RCC 7860 (cell line): ENCODE results near the gene ZSWIM6.
A peak's percentile ranks its signal among the peaks of the same experiment; 100 is the strongest.
"Not testable (repeated sequence)": the region's sequence is repeated elsewhere in the genome, so short reads cannot be mapped to it uniquely, and the experiment has no call there.

Experiments
- DNase-seq: peaks from one replicate; pipeline ENCODE4 v3.0.0-alpha.2; 2015; ENCODE audit warnings: low spot score
- FAIRE-seq: peaks from 2 replicates; lab custom pipeline; 2012; peaks lifted over from hg19 to GRCh38; lab: Jason Lieb, UNC

ZSWIM6 gene

DNA sequence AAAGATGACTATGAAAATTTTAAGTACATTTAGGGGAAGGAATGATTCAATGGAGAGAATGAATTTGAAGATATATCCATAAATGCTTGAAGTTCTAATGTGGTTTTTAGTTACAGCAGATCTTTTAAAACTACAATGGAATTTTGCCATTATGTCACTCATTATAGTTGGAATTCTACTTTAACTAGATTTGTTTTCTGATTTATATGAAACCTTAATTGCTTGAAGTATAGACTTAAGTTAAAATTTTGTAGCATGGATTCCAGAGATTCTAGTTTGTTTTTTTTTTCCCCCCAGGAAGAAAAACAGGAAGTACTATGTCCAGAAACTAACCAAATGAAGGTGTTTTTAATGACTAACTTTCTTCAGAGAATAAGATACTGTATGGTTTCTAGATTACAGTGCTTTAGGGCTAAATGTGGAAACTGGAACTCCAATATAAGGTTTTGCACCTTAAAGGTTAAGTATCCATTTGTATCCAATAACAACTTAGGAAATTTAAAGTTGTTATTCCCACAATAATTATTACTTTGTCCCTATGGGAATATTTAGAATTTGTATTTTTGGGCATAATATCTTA is 70.3 kb downstream of the ZSWIM6 start:
- DNase-seq (no peak), FAIRE-seq (no peak)

GRCh38 chr5:61402970-61403900 is 71.2 kb downstream of the ZSWIM6 start:
- no peak for FAIRE-seq

GRCh38 chr5:61405511-61406295 is 73.6 kb downstream of the ZSWIM6 start:
- no peak for FAIRE-seq
- no peak for DNase-seq

More at GRCh38 chr5:61402970-61403900, 71.2 kb downstream of the ZSWIM6 start:
- no peak for DNase-seq

GRCh38 chr5:61406497-61406896 is 74.4 kb downstream of the ZSWIM6 start:
- DNase-seq, FAIRE-seq: not testable (repeated sequence)

DNA sequence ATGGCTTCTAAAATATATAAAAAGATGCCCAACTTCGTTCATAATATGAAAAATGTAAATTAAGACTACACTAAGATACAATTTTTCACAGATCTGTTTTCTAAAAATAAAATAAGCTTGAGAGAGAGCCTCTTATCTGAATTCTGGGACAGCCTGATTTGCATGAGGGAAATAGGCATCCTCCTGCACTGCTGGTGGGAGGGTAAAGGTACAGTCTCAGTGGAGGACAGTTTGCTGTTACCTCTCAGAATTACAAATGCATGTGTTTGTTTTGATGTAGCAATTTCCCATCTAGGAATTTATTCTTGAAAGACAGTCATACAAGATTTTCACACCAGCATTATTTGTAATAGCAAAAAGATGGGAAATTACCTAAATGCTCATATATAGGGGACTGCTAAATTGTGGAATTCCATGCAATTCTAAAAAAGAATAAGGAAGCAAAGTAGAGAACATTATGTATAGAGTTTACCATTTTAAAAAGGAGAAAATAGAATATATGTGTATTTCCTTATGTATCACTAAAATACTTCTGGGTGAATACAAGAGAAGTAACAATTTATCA is 75.7 kb downstream of the ZSWIM6 start:
- DNase-seq (no peak), FAIRE-seq (no peak)

DNA sequence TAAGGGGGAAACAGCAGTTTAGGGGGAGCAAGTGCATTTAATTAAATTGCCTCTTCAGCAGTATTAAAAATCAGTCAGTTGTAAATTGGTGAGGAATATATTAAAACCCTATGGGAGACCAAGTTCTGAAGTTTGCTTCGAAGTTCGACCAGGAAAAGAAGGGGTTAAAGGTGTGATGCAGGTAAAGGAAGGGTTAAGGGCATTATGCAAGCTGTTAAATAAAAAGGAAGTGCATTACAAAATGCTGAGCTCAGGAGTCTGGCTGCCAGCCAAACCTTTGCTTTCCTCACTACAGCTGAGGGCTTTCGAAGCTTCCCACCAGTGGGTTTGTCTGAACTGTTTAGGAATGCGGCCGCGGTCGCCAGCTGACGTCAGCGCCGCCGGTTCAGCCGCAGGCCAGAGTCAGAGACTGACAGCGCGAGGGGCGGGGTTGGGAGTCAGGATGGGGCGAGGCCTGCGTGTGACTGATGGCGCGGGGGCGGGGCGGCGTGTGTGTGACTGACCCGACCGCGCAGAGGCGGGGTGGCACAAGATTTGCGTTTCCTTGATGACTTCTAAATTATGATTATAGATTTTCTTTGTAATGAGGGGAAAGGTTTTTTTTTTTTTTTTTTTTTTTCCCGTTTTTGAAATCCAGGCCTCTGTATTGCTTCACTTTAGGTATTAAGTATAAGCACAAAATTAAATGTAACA is 76.6 kb downstream of the ZSWIM6 start:
- FAIRE-seq (peak; percentile 86), DNase-seq (peak; percentile 95)

DNA sequence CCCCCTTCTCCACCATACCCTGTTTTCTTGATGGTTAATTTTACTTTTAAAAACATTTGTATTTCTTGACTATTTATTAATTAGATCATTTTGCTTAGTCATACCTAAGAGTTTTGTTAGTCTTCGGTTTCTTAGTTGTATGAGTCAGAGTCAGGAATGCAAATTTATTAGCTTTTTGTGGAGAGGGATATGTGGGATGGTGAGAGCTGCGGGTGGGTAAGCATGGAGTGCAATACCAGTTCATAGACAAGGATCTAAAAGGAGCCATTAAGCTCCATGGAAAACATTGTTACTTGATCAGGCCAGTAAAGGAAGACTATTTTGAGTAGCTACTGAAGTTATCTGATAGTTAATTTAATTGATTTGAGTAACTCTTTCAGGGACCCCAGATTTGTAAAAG is 77.5 kb downstream of the ZSWIM6 start:
- FAIRE-seq = peak; percentile 84
- peak; percentile 76 for DNase-seq

- DNase-seq = no peak
- no peak for FAIRE-seq
Measured at GRCh38 chr5:61410811-61411210, 78.8 kb downstream of the ZSWIM6 start.

DNA sequence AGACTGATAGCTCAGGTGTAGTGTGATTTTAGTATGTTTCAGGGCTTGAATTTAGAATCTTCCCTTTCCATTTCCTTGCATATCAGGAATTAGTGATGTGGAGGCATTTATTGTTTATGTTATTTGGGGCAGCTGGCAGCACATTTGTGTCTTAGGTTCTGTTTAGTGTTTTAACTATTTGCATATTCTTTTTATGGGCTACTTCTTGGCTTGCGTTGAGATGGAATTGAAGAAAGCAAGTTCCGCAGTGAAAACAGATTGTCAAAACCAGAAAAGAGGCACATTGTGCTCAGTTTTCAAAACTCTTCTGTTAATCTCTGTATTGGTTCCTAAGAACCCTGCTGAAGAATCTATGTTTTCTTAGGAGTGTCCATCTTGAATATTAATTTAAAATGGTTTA is 80.3 kb downstream of the ZSWIM6 start:
- no peak for DNase-seq
- FAIRE-seq = no peak

DNA sequence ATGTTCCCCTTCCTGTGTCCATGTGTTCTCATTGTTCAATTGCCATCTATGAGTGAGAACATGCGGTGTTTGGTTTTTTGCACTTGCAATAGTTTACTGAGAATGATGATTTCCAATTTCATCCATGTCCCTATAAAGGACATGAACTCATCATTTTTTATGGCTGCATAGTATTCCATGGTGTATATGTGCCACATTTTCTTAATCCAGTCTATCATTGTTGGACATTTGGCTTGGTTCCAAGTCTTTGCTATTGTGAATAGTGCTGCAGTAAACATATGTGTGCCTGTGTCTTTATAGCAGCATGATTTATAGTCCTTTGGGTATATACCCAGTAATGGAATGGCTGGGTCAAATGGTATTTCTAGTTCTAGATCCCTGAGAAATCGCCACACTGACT is 81.1 kb downstream of the ZSWIM6 start:
- DNase-seq, FAIRE-seq: not testable (repeated sequence)

GRCh38 chr5:61414806-61415205 is 82.7 kb downstream of the ZSWIM6 start:
- DNase-seq (no peak), FAIRE-seq (no peak)

DNA sequence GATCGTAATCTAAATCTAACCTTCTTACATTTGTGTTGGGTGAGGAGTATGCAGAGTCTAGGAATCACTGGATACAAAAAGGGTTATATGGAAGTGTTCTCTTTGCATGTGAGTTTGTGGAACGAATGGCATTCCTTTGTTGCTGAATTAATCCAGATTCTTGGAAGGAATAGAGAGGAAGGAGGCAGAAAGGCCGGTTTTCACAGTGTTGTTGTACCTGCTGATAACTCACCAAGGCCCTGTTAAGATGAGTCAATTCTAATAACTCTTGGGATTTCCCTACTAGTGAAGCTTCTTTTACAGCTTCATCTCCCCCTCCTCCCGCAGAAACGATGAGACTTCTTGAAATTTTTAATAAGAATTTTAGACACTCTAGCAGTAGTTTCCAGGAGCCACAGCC is 84.0 kb downstream of the ZSWIM6 start:
- DNase-seq (no peak), FAIRE-seq (no peak)

GRCh38 chr5:61416420-61416819 is 84.4 kb downstream of the ZSWIM6 start:
- DNase-seq (no peak), FAIRE-seq (no peak)

GRCh38 chr5:61417340-61417739 is 85.3 kb downstream of the ZSWIM6 start:
- DNase-seq (no peak), FAIRE-seq (no peak)

GRCh38 chr5:61417851-61418250 is 85.8 kb downstream of the ZSWIM6 start:
- no peak for DNase-seq
- FAIRE-seq = no peak

GRCh38 chr5:61419106-61419505 is 87.0 kb downstream of the ZSWIM6 start:
- no peak for FAIRE-seq

DNA sequence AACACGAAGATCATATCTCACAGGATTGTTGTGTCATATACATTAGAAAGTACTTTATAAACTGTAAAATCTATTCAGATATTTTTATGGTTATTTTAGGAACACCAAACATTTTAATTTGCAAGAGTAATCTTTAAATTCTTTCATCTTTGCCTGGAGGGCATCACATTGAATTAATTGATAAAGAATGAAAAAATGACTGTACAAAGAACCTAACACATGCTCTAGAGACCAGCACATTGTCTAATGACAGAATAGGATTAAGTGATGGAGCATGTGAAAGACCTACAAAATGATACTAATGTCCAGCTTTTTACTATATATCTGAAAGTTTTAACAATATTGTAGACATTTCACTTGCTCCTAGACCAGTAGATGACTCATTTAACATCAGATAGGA is 88.0 kb downstream of the ZSWIM6 start:
- no peak for DNase-seq

More at GRCh38 chr5:61419106-61419505, 87.0 kb downstream of the ZSWIM6 start:
- no peak for DNase-seq

GRCh38 chr5:61421262-61421661 is 89.2 kb downstream of the ZSWIM6 start:
- FAIRE-seq, DNase-seq: not testable (repeated sequence)

More for the DNA sequence above, 88.0 kb downstream of the ZSWIM6 start:
- FAIRE-seq = no peak

DNA sequence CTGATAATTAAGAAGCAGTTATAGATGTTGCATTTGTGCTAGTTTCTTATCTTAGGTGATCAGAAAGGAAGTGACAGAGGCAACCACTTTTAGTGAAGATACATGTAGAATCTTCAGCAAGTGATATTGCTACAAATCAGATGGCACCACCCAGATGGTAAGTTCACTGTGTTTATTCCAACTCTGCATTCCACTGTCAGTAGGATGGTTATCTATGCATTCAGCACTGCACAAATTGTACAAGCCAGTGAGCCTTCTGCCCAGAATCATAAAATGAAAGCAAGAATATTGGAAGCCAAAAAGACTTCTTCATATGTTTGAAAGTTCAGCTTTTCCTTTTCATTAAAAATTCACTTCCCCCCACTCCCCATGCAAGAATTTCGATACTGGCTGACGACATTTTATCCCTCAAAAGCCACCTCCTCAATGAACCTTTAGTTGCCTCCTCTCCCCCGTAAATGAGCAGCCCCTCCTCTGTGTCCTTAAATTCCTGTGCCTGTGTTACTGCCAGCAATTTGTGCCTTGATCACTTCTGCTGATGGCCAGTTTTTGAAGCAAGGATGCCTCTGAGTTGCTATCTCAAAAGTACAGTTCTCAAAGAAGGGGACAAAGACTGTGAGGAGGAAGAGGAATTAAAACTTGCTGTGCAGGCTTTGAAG is 91.6 kb downstream of the ZSWIM6 start:
- DNase-seq (no peak), FAIRE-seq (no peak)

DNA sequence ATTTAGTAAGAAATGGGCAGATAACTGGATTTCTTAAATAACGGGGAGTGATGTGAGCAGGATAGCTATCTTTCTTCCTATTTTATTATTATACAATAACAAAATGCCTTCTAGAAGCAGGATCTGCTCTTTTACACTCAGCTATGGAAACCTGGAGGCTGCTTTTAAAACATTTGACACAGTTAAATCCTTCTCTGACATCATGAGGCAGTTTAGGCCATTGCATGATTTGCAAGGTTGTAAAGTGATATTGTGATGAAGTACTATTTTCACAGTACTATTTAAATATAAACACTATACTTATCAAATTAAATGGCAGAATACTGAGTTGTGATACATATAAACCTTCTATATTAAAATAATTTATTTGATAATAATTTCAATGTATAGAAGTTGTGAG is 93.9 kb downstream of the ZSWIM6 start:
- FAIRE-seq = no peak
- DNase-seq = no peak
